Measurements from ENCODE around the gene ADAMTSL1. TPM values are rescaled to one million over a fixed set of nuclear protein-coding genes. Genes with fewer than 3 reads are reported as not detected.

Gene ADAMTSL1
- total and polyA plus RNA-seq, 2 of the 13 experiments (the other 11 are each of a cell fraction or from before 2014, with no cell fraction given), result not detected

DNA sequence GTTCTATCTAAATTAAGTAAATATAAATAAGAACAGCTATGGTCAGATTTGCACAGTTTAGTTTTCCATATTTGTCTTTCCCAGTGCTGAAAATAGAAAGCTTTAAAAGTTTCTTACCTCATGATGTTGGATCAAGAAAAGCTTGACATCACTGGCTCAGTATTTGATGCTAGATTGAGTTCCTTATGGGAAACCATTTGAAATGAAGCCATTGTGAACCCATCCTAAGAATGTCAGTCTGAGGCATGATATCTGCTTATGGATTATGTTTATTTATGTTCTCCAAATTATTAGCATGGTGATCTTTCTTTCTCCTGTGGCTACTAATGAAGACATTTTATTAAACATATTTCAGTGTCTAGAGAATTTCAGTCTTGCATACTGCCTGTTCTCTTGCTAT lies 143.0 kb downstream of the ADAMTSL1 start:
- H3K36me3 ChIP-seq (replicated peaks in 1 of 2; ENCODE audit: control insufficient read depth in 1 of 2, insufficient read depth in 2 of 2, low read length in 2 of 2), result no peaks in the 10 kb centered on the region
- POLR2A ChIA-PET, result no interaction called here
- H3K4me1 ChIP-seq (ENCODE audit: insufficient read depth, low read length), result peaks cover 2% of the 10 kb centered on the region
- CTCF ChIA-PET (ENCODE audit: low intra/inter-chr PET ratio, low total read pairs), result no interaction called here
- no peak overlapping the region for H3K9ac ChIP-seq (ENCODE audit: insufficient read depth, low read depth, low read length)
- no peak overlapping the region for H3K4me3 ChIP-seq (replicated peaks in 1 of 3; ENCODE audit: insufficient read depth in 1 of 3, low read depth in 2 of 3, low read length in 3 of 3)
- no peaks in the 10 kb centered on the region for H3K9me3 ChIP-seq (ENCODE audit: low read length)
- H4K20me1 ChIP-seq (ENCODE audit: insufficient read depth, low read length), result no peaks in the 10 kb centered on the region
- H3K79me2 ChIP-seq (ENCODE audit: insufficient read depth, low read length), result no peaks in the 10 kb centered on the region
- H3K27me3 ChIP-seq (ENCODE audit: control insufficient read depth in 1 of 2, insufficient read depth in 2 of 2, low read length in 2 of 2), result no peaks in the 10 kb centered on the region
- H3K27ac ChIP-seq (ENCODE audit: extremely low read length, insufficient read depth, low read length), result no peak overlapping the region
- ATAC-seq (no peak), FAIRE-seq (no peak), DNase-seq (ENCODE audit: low spot score) (no peak)
- intact Hi-C loops (cut with micrococcal nuclease; ENCODE audit: unreplicated experiment), result no loop called here
- TF ChIP-seq FLYWCH1 (CRISPR knock-in tag; IDR thresholded peaks at IDR 0.05) (no peak), ATF1 (CRISPR knock-in tag; IDR thresholded peaks at IDR 0.05) (no peak), NR2F6 (IDR thresholded peaks at IDR 0.05) (no peak), NR2F6 (CRISPR knock-in tag; IDR thresholded peaks at IDR 0.05) (no peak), KLF6 (CRISPR knock-in tag; IDR thresholded peaks at IDR 0.05) (no peak), DMAP1 (CRISPR knock-in tag; IDR thresholded peaks at IDR 0.05) (no peak), ZNF737 (CRISPR knock-in tag; IDR thresholded peaks at IDR 0.05; ENCODE audit: borderline replicate concordance) (no peak), MAF1 (CRISPR knock-in tag; IDR thresholded peaks at IDR 0.05; ENCODE audit: borderline replicate concordance) (no peak)
- TF ChIP-seq, protein P1, sequence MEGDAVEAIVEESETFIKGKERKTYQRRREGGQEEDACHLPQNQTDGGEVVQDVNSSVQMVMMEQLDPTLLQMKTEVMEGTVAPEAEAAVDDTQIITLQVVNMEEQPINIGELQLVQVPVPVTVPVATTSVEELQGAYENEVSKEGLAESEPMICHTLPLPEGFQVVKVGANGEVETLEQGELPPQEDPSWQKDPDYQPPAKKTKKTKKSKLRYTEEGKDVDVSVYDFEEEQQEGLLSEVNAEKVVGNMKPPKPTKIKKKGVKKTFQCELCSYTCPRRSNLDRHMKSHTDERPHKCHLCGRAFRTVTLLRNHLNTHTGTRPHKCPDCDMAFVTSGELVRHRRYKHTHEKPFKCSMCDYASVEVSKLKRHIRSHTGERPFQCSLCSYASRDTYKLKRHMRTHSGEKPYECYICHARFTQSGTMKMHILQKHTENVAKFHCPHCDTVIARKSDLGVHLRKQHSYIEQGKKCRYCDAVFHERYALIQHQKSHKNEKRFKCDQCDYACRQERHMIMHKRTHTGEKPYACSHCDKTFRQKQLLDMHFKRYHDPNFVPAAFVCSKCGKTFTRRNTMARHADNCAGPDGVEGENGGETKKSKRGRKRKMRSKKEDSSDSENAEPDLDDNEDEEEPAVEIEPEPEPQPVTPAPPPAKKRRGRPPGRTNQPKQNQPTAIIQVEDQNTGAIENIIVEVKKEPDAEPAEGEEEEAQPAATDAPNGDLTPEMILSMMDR (CRISPR knock-in tag; IDR thresholded peaks at IDR 0.05), result no peak
- TF ChIP-seq, protein P2, sequence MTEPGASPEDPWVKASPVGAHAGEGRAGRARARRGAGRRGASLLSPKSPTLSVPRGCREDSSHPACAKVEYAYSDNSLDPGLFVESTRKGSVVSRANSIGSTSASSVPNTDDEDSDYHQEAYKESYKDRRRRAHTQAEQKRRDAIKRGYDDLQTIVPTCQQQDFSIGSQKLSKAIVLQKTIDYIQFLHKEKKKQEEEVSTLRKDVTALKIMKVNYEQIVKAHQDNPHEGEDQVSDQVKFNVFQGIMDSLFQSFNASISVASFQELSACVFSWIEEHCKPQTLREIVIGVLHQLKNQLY (CRISPR knock-in tag; IDR thresholded peaks at IDR 0.05), result no peak
- in situ Hi-C loops (cut with HindIII; ENCODE audit: extremely low pct_ligation_motif_present, low pct_unique_long_range_greater_than_20kb), result loop anchor here (10.0 kb wide), 1 partner anchor 62 kb away; no protein-coding TSS in a partner anchor
- no peak overlapping the region for H3K4me2 ChIP-seq (ENCODE audit: low read depth, low read length)
- H2AFZ ChIP-seq (ENCODE audit: low read length), result no peak overlapping the region
- no TSS peak for BruUV-seq (replicated peaks)

Data from HepG2 (cell line).